Endothelial cell of umbilical vein (primary cell): ENCODE data around the gene NCEH1. TPM values are rescaled to one million over a fixed set of nuclear protein-coding genes. Genes with fewer than 3 reads are reported as not detected.

Experiments used
- BruUV-seq: library from RNA; stranded (reverse); fragments of 400-500 nt; replicated peaks from 2 replicates; lab custom pipeline; 2021; lab: Mats Ljungman, UMichigan
- CTCF ChIA-PET: fragments of 300-600, 350-600 bp; sonication (Branson Sonifier 250); formaldehyde crosslinking; loops from one replicate; lab custom pipeline; 2021; ENCODE audit warnings: antibody characterized with exemption, inconsistent platforms; lab: Charles Lee
- POLR2A ChIA-PET: fragments of 300-600, 350-600 bp; sonication (Branson Sonifier 250); formaldehyde crosslinking; loops from one replicate; lab custom pipeline; 2021; ENCODE audit warnings: antibody characterized with exemption, inconsistent platforms; lab: Charles Lee
- DNase-seq: peaks from one replicate; pipeline ENCODE4 v3.0.0-alpha.2; 2011; ENCODE audit warnings: low read depth, low spot score
- FAIRE-seq: peaks from 2 replicates; lab custom pipeline; 2011; peaks lifted over from hg19 to GRCh38; lab: Jason Lieb, UNC
- H2AFZ ChIP-seq: 2 replicates; pipeline ENCODE4 v1.6.0; 2012; ENCODE audit warnings: low read depth, low read length, control low read depth, inconsistent platforms
- H3K27ac ChIP-seq: 2 replicates; pipeline ENCODE4 v1.5.1; 2011; ENCODE audit warnings: low read depth, mild to moderate bottlenecking, control low read depth, low read length, moderate library complexity; ENCODE audit not compliant: insufficient read depth
- H3K27me3 ChIP-seq, 2 experiments: 2 replicates each; pipeline versions ENCODE4 v1.6.0 to v1.6.1; 2011; ENCODE audit warnings: low read length in 2 of 2, mixed read lengths in 1 of 2; ENCODE audit not compliant: control insufficient read depth in 2 of 2, insufficient read depth in 2 of 2
- H3K36me3 ChIP-seq, 2 experiments: 2 replicates in 1 of 2; 3 replicates in 1 of 2; pipeline ENCODE4 v1.5.1; 2011; ENCODE audit warnings: low read length in 2 of 2, mild to moderate bottlenecking in 1 of 2, moderate library complexity in 1 of 2; ENCODE audit not compliant: control insufficient read depth in 2 of 2, insufficient read depth in 2 of 2; ENCODE audit errors: extremely low read depth in 1 of 2
- H3K4me1 ChIP-seq: 3 replicates; pipeline ENCODE4 v1.5.1; 2011; ENCODE audit warnings: mild to moderate bottlenecking, low read length; ENCODE audit not compliant: control insufficient read depth, insufficient read depth; ENCODE audit errors: extremely low read depth
- H3K4me2 ChIP-seq: 2 replicates; pipeline ENCODE4 v1.6.1; 2011; ENCODE audit warnings: low read length, control low read depth, mixed read lengths; ENCODE audit not compliant: insufficient read depth
- H3K4me3 ChIP-seq, 3 experiments: fragments of 200-600 bp in 1 of 3; sonication (generic), shearing (Covaris generic) in 1 of 3; replicated peaks in 1 of 3; 2 replicates each; pipeline ENCODE4 v1.5.1; 2011 to 2016; ENCODE audit warnings: control low read depth in 3 of 3, low read length in 3 of 3, mild to moderate bottlenecking in 2 of 3, inconsistent platforms in 1 of 3, low read depth in 1 of 3, moderate library complexity in 1 of 3; ENCODE audit not compliant: insufficient read depth in 1 of 3
- H3K79me2 ChIP-seq: 2 replicates; pipeline ENCODE4 v1.6.0; 2012; ENCODE audit warnings: low read length, inconsistent platforms; ENCODE audit not compliant: control insufficient read depth, insufficient read depth
- H3K9ac ChIP-seq: replicated peaks from 2 replicates; pipeline ENCODE3; 2011; ENCODE audit warnings: low read length, control low read depth; ENCODE audit not compliant: insufficient read depth; ENCODE audit errors: extremely low read depth
- H3K9me1 ChIP-seq: replicated peaks from 3 replicates; pipeline ENCODE4 v1.6.0; 2011; ENCODE audit warnings: mild to moderate bottlenecking, low read length; ENCODE audit not compliant: control insufficient read depth, insufficient read depth; ENCODE audit errors: extremely low read depth
- H3K9me3 ChIP-seq: replicated peaks from 2 replicates; pipeline ENCODE4 v1.5.1; 2012; ENCODE audit warnings: low read length, inconsistent platforms; ENCODE audit not compliant: control insufficient read depth, insufficient read depth
- H4K20me1 ChIP-seq: replicated peaks from 2 replicates; pipeline ENCODE3; 2011; ENCODE audit warnings: mild to moderate bottlenecking, low read length; ENCODE audit not compliant: control insufficient read depth, insufficient read depth; ENCODE audit errors: extremely low read depth
- CTCF ChIP-seq, 2 donors: IDR thresholded peaks; 1 replicate in 1 of 2; 2 replicates in 1 of 2; pipeline ENCODE4 v1.5.1; 2011; ENCODE audit warnings: low read length in 2 of 2, mild to moderate bottlenecking in 2 of 2, moderate library complexity in 2 of 2, control low read depth in 1 of 2, inconsistent platforms in 1 of 2, low read depth in 1 of 2; ENCODE audit not compliant: insufficient read depth in 1 of 2; ENCODE audit errors: extremely low read depth in 1 of 2
- EZH2 ChIP-seq: IDR thresholded peaks from 2 replicates; pipeline ENCODE4 v1.6.1; 2012; ENCODE audit warnings: borderline replicate concordance, low read depth, mild to moderate bottlenecking, moderate library complexity, low read length, inconsistent platforms; ENCODE audit not compliant: severe bottlenecking
- FOS ChIP-seq: IDR thresholded peaks from 2 replicates; pipeline ENCODE4 v1.6.1; 2011; ENCODE audit warnings: mild to moderate bottlenecking, low read length, moderate library complexity, borderline replicate concordance; ENCODE audit not compliant: insufficient read depth
- GATA2 ChIP-seq: IDR thresholded peaks from 2 replicates; pipeline ENCODE4 v1.7.0; 2011; ENCODE audit warnings: low read depth, mild to moderate bottlenecking, moderate library complexity, mixed read lengths, low read length; ENCODE audit not compliant: insufficient read length, insufficient read depth
- JUN ChIP-seq: IDR thresholded peaks from 2 replicates; pipeline ENCODE4 v1.6.1; 2011; ENCODE audit warnings: borderline replicate concordance, low read depth; ENCODE audit not compliant: insufficient read length, insufficient read depth
- MAX ChIP-seq: IDR thresholded peaks from 2 replicates; pipeline ENCODE4 v1.6.1; 2011; ENCODE audit not compliant: insufficient read depth, insufficient read length
- MYC ChIP-seq: IDR thresholded peaks from one replicate; pipeline ENCODE4 v1.6.1; 2011; ENCODE audit warnings: mild to moderate bottlenecking, low read depth, low read length
- POLR2A ChIP-seq: IDR thresholded peaks from 2 replicates; pipeline ENCODE4 v1.6.1; 2012; ENCODE audit warnings: low read depth, mild to moderate bottlenecking, control low read depth, low read length
- POLR2AphosphoS5 ChIP-seq: IDR thresholded peaks from 2 replicates; pipeline ENCODE4 v1.6.1; 2012; ENCODE audit warnings: low read depth, mild to moderate bottlenecking, control low read depth, low read length, moderate library complexity; ENCODE audit not compliant: insufficient read depth
- dilution Hi-C: fragments of 300-500 bp; cut with MboI; formaldehyde crosslinking; loops from one replicate; pipeline ENCODE4 v1.15.0; 2019; ENCODE audit warnings: low sequenced_read_pairs; ENCODE audit not compliant: extremely low pct_ligation_motif_present
- intact Hi-C: fragments of 100-400 bp; cut with micrococcal nuclease; formaldehyde crosslinking; loops from one replicate; pipeline ENCODE4 v1.10.0; 2022
- polyA plus RNA-seq, 4 experiments: library from polyadenylated mRNA; depleted of rRNA in 3 of 4; stranded (reverse) in 3 of 4; unstranded in 1 of 4; fragments of >200 nt; gene quantifications; 2 replicates each; pipeline versions ENCODE4 v1.2.1 to v1.2.3, GENCODE V29; 2011 to 2012; ENCODE audit warnings: missing spikeins in 1 of 4
- total RNA-seq: library from RNA; stranded (reverse); gene quantifications from 2 replicates; pipeline ENCODE4 v1.2.3, GENCODE V29; 2021

Gene NCEH1
- total and polyA plus RNA-seq, 2 donors (not counting 3 experiments of a cell fraction or from before 2014, with no cell fraction given) = 10.0 to 20.3 TPM

GRCh38 chr3:172658344-172659245 is 52.3 kb downstream of the NCEH1 start:
- H3K4me1 ChIP-seq = peaks cover 16% of the 10 kb centered on the region
- H2AFZ ChIP-seq = no peak overlapping the region
- H3K9me1 ChIP-seq = no peaks in the 10 kb centered on the region
- no peaks in the 10 kb centered on the region for H4K20me1 ChIP-seq
- no TSS peak for BruUV-seq
- TF ChIP-seq FOS = peak; percentile 72
- no peak for TF ChIP-seq CTCF (IDR thresholded peaks at IDR 0.05; ENCODE audit: extremely low read depth in 1 of 2, insufficient read depth in 1 of 2, low read depth in 1 of 2, low read length in 2 of 2)
- TF ChIP-seq GATA2 = peak; percentile 8
- TF ChIP-seq MYC = no peak
- TF ChIP-seq JUN = peak; percentile 91
- no peak for TF ChIP-seq EZH2
- TF ChIP-seq MAX = no peak
- no peak for TF ChIP-seq POLR2A
- TF ChIP-seq POLR2AphosphoS5 = peak; percentile 73
- no peaks in the 10 kb centered on the region for H3K9me3 ChIP-seq
- intact Hi-C loops (no loop called here), dilution Hi-C loops (no loop called here)
- H3K27me3 ChIP-seq = no peaks in the 10 kb centered on the region
- ChIA-PET CTCF (interaction anchor here (0.7 to 2.1 kb wide), 16 partner anchors 8 to 326 kb away, joined by 3 to 10 read pairs (median 4); no protein-coding TSS in a partner anchor), POLR2A (interaction anchor here (0.7 kb wide), 1 partner anchor 145 kb away, joined by 7 read pairs; no protein-coding TSS in a partner anchor)
- peak overlapping the region; percentile 7 for H3K9ac ChIP-seq
- H3K36me3 ChIP-seq = no peaks in the 10 kb centered on the region
- H3K4me3 ChIP-seq = no peak overlapping the region
- FAIRE-seq (peak; percentile 79), DNase-seq (peak; percentile 95)
- peak overlapping the region; percentile 19 for H3K4me2 ChIP-seq
- H3K79me2 ChIP-seq = peaks cover 15% of the 10 kb centered on the region
- peak overlapping the region; percentile 79 for H3K27ac ChIP-seq
